ENCODE results near the gene MLF2.

Gene MLF2

GRCh38 chr12:6698352-6699046 is 54.4 kb downstream of the MLF2 start:
- H3K27me3 ChIP-seq (ENCODE audit: control insufficient read depth, insufficient read depth, low read length), result no peaks in the 10 kb centered on the region
- no peak overlapping the region for H3K27ac ChIP-seq
- H3K4me3 ChIP-seq (ENCODE audit: low read depth, low read length), result no peak overlapping the region
- no peak overlapping the region for H2AFZ ChIP-seq
- no peak overlapping the region for H3K4me2 ChIP-seq (ENCODE audit: low read length)
- H3K9ac ChIP-seq, result no peak overlapping the region
- H3K4me1 ChIP-seq, result peaks cover 3% of the 10 kb centered on the region
- TF ChIP-seq, protein P1, sequence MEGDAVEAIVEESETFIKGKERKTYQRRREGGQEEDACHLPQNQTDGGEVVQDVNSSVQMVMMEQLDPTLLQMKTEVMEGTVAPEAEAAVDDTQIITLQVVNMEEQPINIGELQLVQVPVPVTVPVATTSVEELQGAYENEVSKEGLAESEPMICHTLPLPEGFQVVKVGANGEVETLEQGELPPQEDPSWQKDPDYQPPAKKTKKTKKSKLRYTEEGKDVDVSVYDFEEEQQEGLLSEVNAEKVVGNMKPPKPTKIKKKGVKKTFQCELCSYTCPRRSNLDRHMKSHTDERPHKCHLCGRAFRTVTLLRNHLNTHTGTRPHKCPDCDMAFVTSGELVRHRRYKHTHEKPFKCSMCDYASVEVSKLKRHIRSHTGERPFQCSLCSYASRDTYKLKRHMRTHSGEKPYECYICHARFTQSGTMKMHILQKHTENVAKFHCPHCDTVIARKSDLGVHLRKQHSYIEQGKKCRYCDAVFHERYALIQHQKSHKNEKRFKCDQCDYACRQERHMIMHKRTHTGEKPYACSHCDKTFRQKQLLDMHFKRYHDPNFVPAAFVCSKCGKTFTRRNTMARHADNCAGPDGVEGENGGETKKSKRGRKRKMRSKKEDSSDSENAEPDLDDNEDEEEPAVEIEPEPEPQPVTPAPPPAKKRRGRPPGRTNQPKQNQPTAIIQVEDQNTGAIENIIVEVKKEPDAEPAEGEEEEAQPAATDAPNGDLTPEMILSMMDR (IDR thresholded peaks at IDR 0.05), result no peak
- no peaks in the 10 kb centered on the region for H3K36me3 ChIP-seq (ENCODE audit: control insufficient read depth, insufficient read depth, low read length)
- no peaks in the 10 kb centered on the region for H3K9me3 ChIP-seq (ENCODE audit: control insufficient read depth, low read length)
- H3K79me2 ChIP-seq, result no peaks in the 10 kb centered on the region
